Loucy (cell line): ENCODE data around the gene PILRA.

Source experiments
- H2AFZ ChIP-seq: fragments of 200-600 bp; sonication (generic); 2 replicates; pipeline ENCODE4 v1.6.0; 2016; ENCODE audit warnings: antibody characterized with exemption, mild to moderate bottlenecking, low read length, moderate library complexity
- H3F3A ChIP-seq: fragments of 200-600 bp; 2 replicates; pipeline ENCODE4 v1.6.0; 2016; ENCODE audit warnings: antibody characterized with exemption, low read depth, mild to moderate bottlenecking
- H3K27me3 ChIP-seq: fragments of 200-600 bp; sonication (generic); 2 replicates; pipeline ENCODE4 v1.6.1; 2014; ENCODE audit warnings: low read length, mild to moderate bottlenecking; ENCODE audit not compliant: insufficient read depth, poor library complexity, severe bottlenecking
- H3K36me3 ChIP-seq: fragments of 200-600 bp; sonication (generic); 2 replicates; pipeline ENCODE4 v1.6.1; 2016; ENCODE audit warnings: low read length; ENCODE audit not compliant: insufficient read depth
- H3K4me1 ChIP-seq: fragments of 200-600 bp; sonication (generic); 2 replicates; pipeline ENCODE4 v1.5.1; 2014; ENCODE audit warnings: low read length, mild to moderate bottlenecking; ENCODE audit not compliant: insufficient read depth, poor library complexity, severe bottlenecking
- H3K4me2 ChIP-seq: fragments of 200-600 bp; sonication (generic); 2 replicates; pipeline ENCODE4 v1.6.0; 2014; ENCODE audit warnings: antibody characterized with exemption, low read length, low read depth, mild to moderate bottlenecking; ENCODE audit not compliant: poor library complexity, severe bottlenecking
- H3K4me3 ChIP-seq: fragments of 200-600 bp; sonication (generic); 2 replicates; pipeline ENCODE4 v1.5.1; 2014; ENCODE audit warnings: low read length, mild to moderate bottlenecking, mixed read lengths; ENCODE audit not compliant: poor library complexity, severe bottlenecking
- H3K79me2 ChIP-seq: fragments of 200-600 bp; sonication (generic); 2 replicates; pipeline ENCODE4 v1.6.1; 2014; ENCODE audit warnings: low read length; ENCODE audit not compliant: insufficient read depth
- H3K9ac ChIP-seq: fragments of 200-600 bp; sonication (generic); 2 replicates; pipeline ENCODE4 v1.6.0; 2014; ENCODE audit warnings: mild to moderate bottlenecking, low read depth, low read length, moderate library complexity; ENCODE audit not compliant: poor library complexity, severe bottlenecking
- H3K9me2 ChIP-seq: fragments of 200-600 bp; sonication (generic); replicated peaks from 2 replicates; pipeline ENCODE4 v1.6.1; 2016; ENCODE audit warnings: low read depth, low read length, mixed read lengths
- H3K9me3 ChIP-seq: fragments of 200-600 bp; sonication (generic); 2 replicates; pipeline ENCODE4 v1.6.1; 2014; ENCODE audit warnings: mild to moderate bottlenecking, antibody characterized with exemption, low read length, low read depth; ENCODE audit not compliant: insufficient read depth
- H4K20me1 ChIP-seq: fragments of 200-600 bp; sonication (generic); 2 replicates; pipeline ENCODE4 v1.6.0; 2014; ENCODE audit warnings: antibody characterized with exemption, low read length, mild to moderate bottlenecking; ENCODE audit not compliant: insufficient read depth, poor library complexity, severe bottlenecking
- EZH2phosphoT487 ChIP-seq: fragments of 200-600 bp; IDR thresholded peaks from 2 replicates; pipeline ENCODE4 v1.6.1; 2018; ENCODE audit warnings: antibody characterized with exemption, mild to moderate bottlenecking, moderate library complexity, borderline replicate concordance
- TF ChIP-seq, protein P1 (sequence below): fragments of 200-600 bp; sonication (generic); conservative IDR thresholded peaks from 2 replicates; pipeline ENCODE4 v1.5.1; 2014; ENCODE audit warnings: mild to moderate bottlenecking, antibody characterized with exemption, low read length

Gene PILRA

GRCh38 chr7:100396421-100396982 is 23.2 kb downstream of the PILRA start:
- Histone ChIP-seq H3K79me2 (no peaks in the 10 kb centered on the region), H3K9me3 (no peaks in the 10 kb centered on the region), H2AFZ (no peak overlapping the region), H4K20me1 (no peaks in the 10 kb centered on the region), H3K27me3 (no peaks in the 10 kb centered on the region), H3K4me2 (no peak overlapping the region), H3F3A (no peaks in the 10 kb centered on the region), H3K36me3 (no peaks in the 10 kb centered on the region), H3K9me2 (no peaks in the 10 kb centered on the region), H3K4me1 (no peaks in the 10 kb centered on the region), H3K9ac (no peak overlapping the region), H3K4me3 (no peak overlapping the region)
- no peak for TF ChIP-seq EZH2phosphoT487
- TF ChIP-seq, protein P1, sequence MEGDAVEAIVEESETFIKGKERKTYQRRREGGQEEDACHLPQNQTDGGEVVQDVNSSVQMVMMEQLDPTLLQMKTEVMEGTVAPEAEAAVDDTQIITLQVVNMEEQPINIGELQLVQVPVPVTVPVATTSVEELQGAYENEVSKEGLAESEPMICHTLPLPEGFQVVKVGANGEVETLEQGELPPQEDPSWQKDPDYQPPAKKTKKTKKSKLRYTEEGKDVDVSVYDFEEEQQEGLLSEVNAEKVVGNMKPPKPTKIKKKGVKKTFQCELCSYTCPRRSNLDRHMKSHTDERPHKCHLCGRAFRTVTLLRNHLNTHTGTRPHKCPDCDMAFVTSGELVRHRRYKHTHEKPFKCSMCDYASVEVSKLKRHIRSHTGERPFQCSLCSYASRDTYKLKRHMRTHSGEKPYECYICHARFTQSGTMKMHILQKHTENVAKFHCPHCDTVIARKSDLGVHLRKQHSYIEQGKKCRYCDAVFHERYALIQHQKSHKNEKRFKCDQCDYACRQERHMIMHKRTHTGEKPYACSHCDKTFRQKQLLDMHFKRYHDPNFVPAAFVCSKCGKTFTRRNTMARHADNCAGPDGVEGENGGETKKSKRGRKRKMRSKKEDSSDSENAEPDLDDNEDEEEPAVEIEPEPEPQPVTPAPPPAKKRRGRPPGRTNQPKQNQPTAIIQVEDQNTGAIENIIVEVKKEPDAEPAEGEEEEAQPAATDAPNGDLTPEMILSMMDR: no peak

DNA sequence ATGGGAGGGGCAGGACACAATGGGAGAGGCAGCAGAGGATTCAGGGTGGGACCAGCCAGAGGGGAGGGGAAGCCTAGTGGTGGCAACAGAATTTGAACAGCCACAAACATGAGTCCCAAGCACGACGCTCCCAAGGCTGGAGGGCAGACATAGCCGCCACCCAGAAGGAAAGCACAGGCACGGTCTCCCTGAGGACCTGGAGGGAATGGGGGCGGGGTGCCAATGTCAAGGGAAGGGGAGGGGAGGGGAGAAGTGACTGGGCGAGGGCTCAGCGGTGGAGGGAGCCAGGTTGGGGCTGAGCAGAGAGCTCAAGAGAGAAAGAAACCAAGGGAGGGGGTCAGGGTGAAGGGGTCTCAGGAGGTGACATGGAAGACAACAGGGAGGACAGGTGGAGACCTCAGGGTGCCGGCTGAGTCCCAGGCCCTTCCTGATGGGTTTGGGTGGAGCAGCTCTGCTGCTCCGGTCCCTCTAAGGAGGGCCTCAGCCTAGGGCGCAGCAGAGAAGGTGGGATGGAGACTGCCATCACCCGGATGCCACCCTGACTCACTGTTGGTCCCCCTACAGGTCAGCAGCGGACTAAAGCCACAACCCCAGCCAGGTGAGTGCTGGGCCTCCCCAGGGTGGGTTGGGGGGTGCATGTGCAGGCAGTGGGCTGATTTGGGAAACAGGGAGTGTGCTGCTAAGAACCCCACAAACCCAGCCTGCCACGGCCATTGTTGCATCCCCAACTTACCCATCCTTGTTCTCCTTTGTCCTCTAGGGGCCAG is 24.2 kb downstream of the PILRA start:
- Histone ChIP-seq H3K4me3 (no peak overlapping the region), H3K4me2 (no peak overlapping the region), H3K9me2 (no peaks in the 10 kb centered on the region), H3K9me3 (no peaks in the 10 kb centered on the region), H2AFZ (no peak overlapping the region), H4K20me1 (no peaks in the 10 kb centered on the region), H3K79me2 (no peaks in the 10 kb centered on the region), H3F3A (no peaks in the 10 kb centered on the region), H3K36me3 (no peaks in the 10 kb centered on the region), H3K4me1 (no peaks in the 10 kb centered on the region), H3K27me3 (no peaks in the 10 kb centered on the region), H3K9ac (no peak overlapping the region)
- TF ChIP-seq, protein P1: no peak
- no peak for TF ChIP-seq EZH2phosphoT487

GRCh38 chr7:100398239-100398638 is 25.0 kb downstream of the PILRA start:
- Histone ChIP-seq H3K4me1 (no peaks in the 10 kb centered on the region), H3K4me2 (no peak overlapping the region), H3K4me3 (no peak overlapping the region), H3F3A (no peaks in the 10 kb centered on the region), H3K79me2 (no peaks in the 10 kb centered on the region), H3K27me3 (no peaks in the 10 kb centered on the region), H2AFZ (no peak overlapping the region), H4K20me1 (no peaks in the 10 kb centered on the region), H3K36me3 (no peaks in the 10 kb centered on the region), H3K9me2 (no peaks in the 10 kb centered on the region), H3K9me3 (no peaks in the 10 kb centered on the region), H3K9ac (no peak overlapping the region)
- TF ChIP-seq EZH2phosphoT487: no peak
- TF ChIP-seq, protein P1: no peak
